ENCODE data around the gene SLC39A6.

DNA sequence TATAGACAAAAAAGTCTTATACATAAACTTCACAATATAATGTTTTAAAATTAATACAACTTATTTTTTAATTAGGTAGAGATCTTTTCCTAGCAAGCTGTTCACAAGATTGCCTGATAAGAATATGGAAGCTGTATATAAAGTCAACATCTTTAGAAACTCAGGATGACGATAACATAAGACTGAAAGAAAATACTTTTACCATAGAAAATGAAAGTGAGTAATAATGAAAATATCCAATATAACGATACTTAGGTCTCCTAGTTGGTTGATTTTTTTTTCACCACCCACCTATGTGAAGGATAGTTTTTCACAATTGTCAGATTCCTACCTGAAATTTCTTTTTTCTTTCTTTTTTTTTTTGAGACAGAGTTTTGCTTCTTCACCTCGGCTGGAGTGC, 13.6 kb upstream of the SLC39A6 start:
- TF ChIP-seq, protein P1, sequence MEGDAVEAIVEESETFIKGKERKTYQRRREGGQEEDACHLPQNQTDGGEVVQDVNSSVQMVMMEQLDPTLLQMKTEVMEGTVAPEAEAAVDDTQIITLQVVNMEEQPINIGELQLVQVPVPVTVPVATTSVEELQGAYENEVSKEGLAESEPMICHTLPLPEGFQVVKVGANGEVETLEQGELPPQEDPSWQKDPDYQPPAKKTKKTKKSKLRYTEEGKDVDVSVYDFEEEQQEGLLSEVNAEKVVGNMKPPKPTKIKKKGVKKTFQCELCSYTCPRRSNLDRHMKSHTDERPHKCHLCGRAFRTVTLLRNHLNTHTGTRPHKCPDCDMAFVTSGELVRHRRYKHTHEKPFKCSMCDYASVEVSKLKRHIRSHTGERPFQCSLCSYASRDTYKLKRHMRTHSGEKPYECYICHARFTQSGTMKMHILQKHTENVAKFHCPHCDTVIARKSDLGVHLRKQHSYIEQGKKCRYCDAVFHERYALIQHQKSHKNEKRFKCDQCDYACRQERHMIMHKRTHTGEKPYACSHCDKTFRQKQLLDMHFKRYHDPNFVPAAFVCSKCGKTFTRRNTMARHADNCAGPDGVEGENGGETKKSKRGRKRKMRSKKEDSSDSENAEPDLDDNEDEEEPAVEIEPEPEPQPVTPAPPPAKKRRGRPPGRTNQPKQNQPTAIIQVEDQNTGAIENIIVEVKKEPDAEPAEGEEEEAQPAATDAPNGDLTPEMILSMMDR (IDR thresholded peaks at IDR 0.05; ENCODE audit: poor library complexity): no peak
- TF ChIP-seq EZH2 (IDR thresholded peaks at IDR 0.05; ENCODE audit: borderline replicate concordance): no peak
- no peak for TF ChIP-seq EZH2phosphoT487 (IDR thresholded peaks at IDR 0.05; ENCODE audit: low read depth, severe bottlenecking, unreplicated experiment)
